ENCODE measurements around the gene KCNRG.

DNA sequence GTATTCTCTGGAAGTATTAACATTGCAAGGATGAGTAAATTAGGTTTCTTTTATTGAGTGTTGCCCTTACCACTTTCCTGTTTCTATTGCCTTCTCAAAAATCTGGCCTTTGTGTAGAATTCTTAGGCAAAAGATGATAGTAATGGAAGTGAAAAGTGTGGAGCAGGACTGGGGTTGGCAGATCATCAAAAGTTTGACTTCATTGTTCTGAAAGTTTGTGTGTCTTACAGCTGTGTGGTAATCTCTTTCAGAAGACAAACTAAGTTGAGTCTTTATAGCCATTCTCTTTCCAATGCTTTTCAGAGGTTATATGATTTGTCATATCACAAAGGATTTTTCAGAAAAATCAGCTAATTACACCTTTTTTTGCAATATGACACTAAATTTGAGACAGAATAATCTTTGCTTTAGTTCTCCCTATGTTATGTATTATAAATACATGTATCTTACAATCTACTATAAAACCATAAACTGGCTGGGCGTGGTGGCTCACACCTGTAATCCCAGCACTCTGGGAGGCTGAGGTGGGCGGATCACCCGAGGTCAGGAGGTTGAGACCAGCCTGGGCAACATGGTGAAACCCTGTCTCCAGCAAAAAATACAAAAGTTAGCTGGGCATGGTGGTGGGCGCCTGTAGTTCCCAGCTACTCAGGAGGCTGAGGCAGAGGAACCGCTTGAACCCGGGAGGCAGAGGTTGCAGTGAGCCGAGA, 8.7 kb upstream of the KCNRG start:
- no peak for TF ChIP-seq YY1 (IDR thresholded peaks at IDR 0.05; ENCODE audit: borderline replicate concordance in 1 of 3, control insufficient read depth in 1 of 3, extremely low read depth in 1 of 3, insufficient read depth in 3 of 3, insufficient read length in 1 of 3, insufficient replicate concordance in 2 of 3, low read depth in 1 of 3, low read length in 2 of 3)
- TF ChIP-seq, protein P1, sequence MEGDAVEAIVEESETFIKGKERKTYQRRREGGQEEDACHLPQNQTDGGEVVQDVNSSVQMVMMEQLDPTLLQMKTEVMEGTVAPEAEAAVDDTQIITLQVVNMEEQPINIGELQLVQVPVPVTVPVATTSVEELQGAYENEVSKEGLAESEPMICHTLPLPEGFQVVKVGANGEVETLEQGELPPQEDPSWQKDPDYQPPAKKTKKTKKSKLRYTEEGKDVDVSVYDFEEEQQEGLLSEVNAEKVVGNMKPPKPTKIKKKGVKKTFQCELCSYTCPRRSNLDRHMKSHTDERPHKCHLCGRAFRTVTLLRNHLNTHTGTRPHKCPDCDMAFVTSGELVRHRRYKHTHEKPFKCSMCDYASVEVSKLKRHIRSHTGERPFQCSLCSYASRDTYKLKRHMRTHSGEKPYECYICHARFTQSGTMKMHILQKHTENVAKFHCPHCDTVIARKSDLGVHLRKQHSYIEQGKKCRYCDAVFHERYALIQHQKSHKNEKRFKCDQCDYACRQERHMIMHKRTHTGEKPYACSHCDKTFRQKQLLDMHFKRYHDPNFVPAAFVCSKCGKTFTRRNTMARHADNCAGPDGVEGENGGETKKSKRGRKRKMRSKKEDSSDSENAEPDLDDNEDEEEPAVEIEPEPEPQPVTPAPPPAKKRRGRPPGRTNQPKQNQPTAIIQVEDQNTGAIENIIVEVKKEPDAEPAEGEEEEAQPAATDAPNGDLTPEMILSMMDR (IDR thresholded peaks at IDR 0.05 in 2 of 3, conservative IDR thresholded peaks at IDR 0.05 in 1 of 3; ENCODE audit: insufficient read depth in 2 of 3, low read depth in 1 of 3, low read length in 3 of 3), result no peak
- no peak for TF ChIP-seq TCF3 (CRISPR knock-in tag; IDR thresholded peaks at IDR 0.05)
- TF ChIP-seq MAZ (CRISPR knock-in tag; conservative IDR thresholded peaks at IDR 0.05 in 1 of 2, IDR thresholded peaks at IDR 0.05 in 1 of 2), result no peak
- TF ChIP-seq ZBTB7A (IDR thresholded peaks at IDR 0.05; ENCODE audit: borderline replicate concordance, control insufficient read depth, low read depth, low read length), result no peak
- no peak for TF ChIP-seq BHLHE40 (IDR thresholded peaks at IDR 0.05; ENCODE audit: low read length)
- TF ChIP-seq HDAC2 (IDR thresholded peaks at IDR 0.05), result no peak
- TF ChIP-seq, protein P2, sequence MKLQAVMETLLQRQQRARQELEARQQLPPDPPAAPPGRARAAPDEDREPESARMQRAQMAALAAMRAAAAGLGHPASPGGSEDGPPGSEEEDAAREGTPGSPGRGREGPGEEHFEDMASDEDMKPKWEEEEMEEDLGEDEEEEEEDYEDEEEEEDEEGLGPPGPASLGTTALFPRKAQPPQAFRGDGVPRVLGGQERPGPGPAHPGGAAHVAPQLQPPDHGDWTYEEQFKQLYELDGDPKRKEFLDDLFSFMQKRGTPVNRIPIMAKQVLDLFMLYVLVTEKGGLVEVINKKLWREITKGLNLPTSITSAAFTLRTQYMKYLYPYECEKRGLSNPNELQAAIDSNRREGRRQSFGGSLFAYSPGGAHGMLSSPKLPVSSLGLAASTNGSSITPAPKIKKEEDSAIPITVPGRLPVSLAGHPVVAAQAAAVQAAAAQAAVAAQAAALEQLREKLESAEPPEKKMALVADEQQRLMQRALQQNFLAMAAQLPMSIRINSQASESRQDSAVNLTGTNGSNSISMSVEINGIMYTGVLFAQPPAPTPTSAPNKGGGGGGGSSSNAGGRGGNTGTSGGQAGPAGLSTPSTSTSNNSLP (IDR thresholded peaks at IDR 0.05; ENCODE audit: borderline replicate concordance, low read depth, low read length), result no peak
- TF ChIP-seq ELF1 (tag; IDR thresholded peaks at IDR 0.05), result no peak
- TF ChIP-seq, protein P3, sequence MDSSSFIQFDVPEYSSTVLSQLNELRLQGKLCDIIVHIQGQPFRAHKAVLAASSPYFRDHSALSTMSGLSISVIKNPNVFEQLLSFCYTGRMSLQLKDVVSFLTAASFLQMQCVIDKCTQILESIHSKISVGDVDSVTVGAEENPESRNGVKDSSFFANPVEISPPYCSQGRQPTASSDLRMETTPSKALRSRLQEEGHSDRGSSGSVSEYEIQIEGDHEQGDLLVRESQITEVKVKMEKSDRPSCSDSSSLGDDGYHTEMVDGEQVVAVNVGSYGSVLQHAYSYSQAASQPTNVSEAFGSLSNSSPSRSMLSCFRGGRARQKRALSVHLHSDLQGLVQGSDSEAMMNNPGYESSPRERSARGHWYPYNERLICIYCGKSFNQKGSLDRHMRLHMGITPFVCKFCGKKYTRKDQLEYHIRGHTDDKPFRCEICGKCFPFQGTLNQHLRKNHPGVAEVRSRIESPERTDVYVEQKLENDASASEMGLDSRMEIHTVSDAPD (CRISPR knock-in tag; IDR thresholded peaks at IDR 0.05), result no peak
- TF ChIP-seq, protein P4, sequence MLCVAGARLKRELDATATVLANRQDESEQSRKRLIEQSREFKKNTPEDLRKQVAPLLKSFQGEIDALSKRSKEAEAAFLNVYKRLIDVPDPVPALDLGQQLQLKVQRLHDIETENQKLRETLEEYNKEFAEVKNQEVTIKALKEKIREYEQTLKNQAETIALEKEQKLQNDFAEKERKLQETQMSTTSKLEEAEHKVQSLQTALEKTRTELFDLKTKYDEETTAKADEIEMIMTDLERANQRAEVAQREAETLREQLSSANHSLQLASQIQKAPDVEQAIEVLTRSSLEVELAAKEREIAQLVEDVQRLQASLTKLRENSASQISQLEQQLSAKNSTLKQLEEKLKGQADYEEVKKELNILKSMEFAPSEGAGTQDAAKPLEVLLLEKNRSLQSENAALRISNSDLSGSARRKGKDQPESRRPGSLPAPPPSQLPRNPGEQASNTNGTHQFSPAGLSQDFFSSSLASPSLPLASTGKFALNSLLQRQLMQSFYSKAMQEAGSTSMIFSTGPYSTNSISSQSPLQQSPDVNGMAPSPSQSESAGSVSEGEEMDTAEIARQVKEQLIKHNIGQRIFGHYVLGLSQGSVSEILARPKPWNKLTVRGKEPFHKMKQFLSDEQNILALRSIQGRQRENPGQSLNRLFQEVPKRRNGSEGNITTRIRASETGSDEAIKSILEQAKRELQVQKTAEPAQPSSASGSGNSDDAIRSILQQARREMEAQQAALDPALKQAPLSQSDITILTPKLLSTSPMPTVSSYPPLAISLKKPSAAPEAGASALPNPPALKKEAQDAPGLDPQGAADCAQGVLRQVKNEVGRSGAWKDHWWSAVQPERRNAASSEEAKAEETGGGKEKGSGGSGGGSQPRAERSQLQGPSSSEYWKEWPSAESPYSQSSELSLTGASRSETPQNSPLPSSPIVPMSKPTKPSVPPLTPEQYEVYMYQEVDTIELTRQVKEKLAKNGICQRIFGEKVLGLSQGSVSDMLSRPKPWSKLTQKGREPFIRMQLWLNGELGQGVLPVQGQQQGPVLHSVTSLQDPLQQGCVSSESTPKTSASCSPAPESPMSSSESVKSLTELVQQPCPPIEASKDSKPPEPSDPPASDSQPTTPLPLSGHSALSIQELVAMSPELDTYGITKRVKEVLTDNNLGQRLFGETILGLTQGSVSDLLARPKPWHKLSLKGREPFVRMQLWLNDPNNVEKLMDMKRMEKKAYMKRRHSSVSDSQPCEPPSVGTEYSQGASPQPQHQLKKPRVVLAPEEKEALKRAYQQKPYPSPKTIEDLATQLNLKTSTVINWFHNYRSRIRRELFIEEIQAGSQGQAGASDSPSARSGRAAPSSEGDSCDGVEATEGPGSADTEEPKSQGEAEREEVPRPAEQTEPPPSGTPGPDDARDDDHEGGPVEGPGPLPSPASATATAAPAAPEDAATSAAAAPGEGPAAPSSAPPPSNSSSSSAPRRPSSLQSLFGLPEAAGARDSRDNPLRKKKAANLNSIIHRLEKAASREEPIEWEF (CRISPR knock-in tag; IDR thresholded peaks at IDR 0.05), result no peak
- no peak for TF ChIP-seq GABPA (tag; conservative IDR thresholded peaks at IDR 0.05; ENCODE audit: low read depth)
- TF ChIP-seq POU5F1 (IDR thresholded peaks at IDR 0.05; ENCODE audit: borderline replicate concordance, low read depth, low read length, partially characterized antibody), result no peak
